T-cell (primary cell): ENCODE results near the gene HOXD12. TPM values are rescaled to one million over a fixed set of nuclear protein-coding genes. Genes with fewer than 3 reads are reported as not detected.

Experiments used
- ATAC-seq, 4 experiments: fragments of 200-7000 bp in 3 of 4; fragments of 150-1000 bp in 1 of 4; cut with Tn5 transposase; replicated peaks in 1 of 4; 1 replicate in 3 of 4; 2 replicates in 1 of 4; pipeline ENCODE4 v1.10.0; 2021; ENCODE audit warnings: moderate library complexity in 3 of 4, mild to moderate bottlenecking in 2 of 4, moderate number of reproducible peaks in 1 of 4
- CTCF ChIA-PET, 2 donors: fragments of 300-600 bp; sonication (Branson Sonifier 250); formaldehyde crosslinking; loops; one replicate each; lab custom pipeline; 2022; ENCODE audit warnings: antibody characterized with exemption in 2 of 2; lab: Charles Lee
- POLR2A ChIA-PET, 2 donors: fragments of 300-600 bp; sonication (Branson Sonifier 250); formaldehyde crosslinking; loops; one replicate each; lab custom pipeline; 2022; ENCODE audit warnings: antibody characterized with exemption in 2 of 2; lab: Charles Lee
- DNase-seq, 35 experiments: peaks; one replicate each; pipeline versions ENCODE4 v3.0.0 to v3.0.0-alpha.2; 2013 to 2023
- H3K27ac ChIP-seq: one replicate; pipeline ENCODE4 v1.5.1; 2013; ENCODE audit warnings: low read length
- H3K27me3 ChIP-seq, 2 experiments: replicated peaks in 1 of 2; 1 replicate in 1 of 2; 2 replicates in 1 of 2; pipeline versions ENCODE4 v1.6.1 to v1.7.0; 2013; ENCODE audit warnings: low read length in 1 of 2, mixed read lengths in 1 of 2; ENCODE audit not compliant: control insufficient read depth in 2 of 2, insufficient read depth in 2 of 2; ENCODE audit errors: extremely low read depth in 1 of 2
- H3K36me3 ChIP-seq, 2 donors: 1 replicate in 1 of 2; 2 replicates in 1 of 2; pipeline versions ENCODE4 v1.6.1 to v1.7.0; 2013; ENCODE audit warnings: low read length in 1 of 2; ENCODE audit not compliant: control insufficient read depth in 2 of 2, insufficient read depth in 1 of 2; ENCODE audit errors: extremely low read depth in 1 of 2
- H3K4me1 ChIP-seq, 2 experiments: 1 replicate in 1 of 2; 2 replicates in 1 of 2; pipeline versions ENCODE4 v1.6.1 to v1.7.0; 2013; ENCODE audit warnings: low read length in 2 of 2, mixed read lengths in 1 of 2; ENCODE audit not compliant: insufficient read depth in 2 of 2, control insufficient read depth in 1 of 2; ENCODE audit errors: extremely low read depth in 1 of 2
- H3K4me3 ChIP-seq, 2 donors: 1 replicate in 1 of 2; 2 replicates in 1 of 2; pipeline versions ENCODE4 v1.5.1 to v1.7.0; 2013; ENCODE audit warnings: mild to moderate bottlenecking in 2 of 2, low read length in 1 of 2, moderate library complexity in 1 of 2; ENCODE audit not compliant: control insufficient read depth in 1 of 2; ENCODE audit errors: extremely low read depth in 1 of 2
- H3K9me3 ChIP-seq: 2 replicates; pipeline ENCODE4 v1.7.0; 2013
- H3K27ac Mint-ChIP-seq, 2 donors: one replicate each; pipeline ENCODE4 v1.8.0; 2020 to 2021; ENCODE audit warnings: mild to moderate bottlenecking in 2 of 2, mixed read lengths in 2 of 2
- H3K27me3 Mint-ChIP-seq, 2 donors: one replicate each; pipeline ENCODE4 v1.8.0; 2021 to 2022; ENCODE audit warnings: mixed read lengths in 2 of 2
- H3K36me3 Mint-ChIP-seq: one replicate; pipeline ENCODE4 v1.8.0; 2021; ENCODE audit warnings: mixed read lengths
- H3K4me1 Mint-ChIP-seq, 3 donors: one replicate each; pipeline ENCODE4 v1.8.0; 2020 to 2022; ENCODE audit warnings: mixed read lengths in 3 of 3, mild to moderate bottlenecking in 1 of 3
- H3K4me3 Mint-ChIP-seq, 3 donors: one replicate each; pipeline ENCODE4 v1.8.0; 2020 to 2022; ENCODE audit warnings: mild to moderate bottlenecking in 3 of 3, mixed read lengths in 3 of 3, moderate library complexity in 3 of 3
- H3K9me3 Mint-ChIP-seq, 3 donors: one replicate each; pipeline ENCODE4 v1.8.0; 2020 to 2022; ENCODE audit warnings: mixed read lengths in 3 of 3
- WGBS: methylation state at CpG from one replicate; pipeline ENCODE4 v1.1.5; 2013; ENCODE audit warnings: missing lambda C conversion rate; ENCODE audit not compliant: insufficient coverage; 5-methylcytosine and 5-hydroxymethylcytosine counted together
- total RNA-seq, 35 experiments: library from RNA in 6 of 35; stranded (reverse) in 6 of 35; fragments of 120-200 nt in 1 of 35; gene quantifications; one replicate each; pipeline versions ENCODE4 v1.2.1 to v1.2.4 and lab custom pipeline; 2013 to 2026

Gene HOXD12
- total RNA-seq, 5 donors from 2014 or later (not counting 1 experiment from before 2014, with no cell fraction given) = not detected

- Histone ChIP-seq H3K27ac (no peak overlapping the region), H3K4me3 (no peak overlapping the region), H3K9me3 (no peaks in the 10 kb centered on the region), H3K36me3 (no peaks in the 10 kb centered on the region), H3K27me3 (peaks cover 21 to 72% of the 10 kb centered on the region in 2 experiments), H3K4me1 (peaks cover 4 to 13% of the 10 kb centered on the region in 2 experiments)
- CTCF ChIA-PET = interaction anchor here (0.6 to 1.8 kb wide), 5 partner anchors 10 to 1770 kb away, joined by 3 to 8 read pairs (median 6); no protein-coding TSS in a partner anchor
- peaks cover 15 to 18% (median 17%) of the 10 kb centered on the region in 3 donors for H3K4me1 Mint-ChIP-seq
- H3K4me3 Mint-ChIP-seq = no peak overlapping the region
- peaks cover 57 to 81% of the 10 kb centered on the region in 2 donors for H3K27me3 Mint-ChIP-seq
- DNase-seq = no peak
- POLR2A ChIA-PET = interaction anchor here in 1 of 2 donors (0.5 to 0.6 kb wide), 2 partner anchors 905 to 1749 kb away, joined by 3 to 4 read pairs; no protein-coding TSS in a partner anchor
- no peaks in the 10 kb centered on the region for H3K36me3 Mint-ChIP-seq
- no peak for ATAC-seq
- WGBS = 3% methylated on average over 12 of the region's 16 CpGs
- H3K27ac Mint-ChIP-seq = no peak overlapping the region
- H3K9me3 Mint-ChIP-seq = no peaks in the 10 kb centered on the region
Measured at GRCh38 chr2:176111309-176111663, 11.7 kb downstream of the HOXD12 start.

DNA sequence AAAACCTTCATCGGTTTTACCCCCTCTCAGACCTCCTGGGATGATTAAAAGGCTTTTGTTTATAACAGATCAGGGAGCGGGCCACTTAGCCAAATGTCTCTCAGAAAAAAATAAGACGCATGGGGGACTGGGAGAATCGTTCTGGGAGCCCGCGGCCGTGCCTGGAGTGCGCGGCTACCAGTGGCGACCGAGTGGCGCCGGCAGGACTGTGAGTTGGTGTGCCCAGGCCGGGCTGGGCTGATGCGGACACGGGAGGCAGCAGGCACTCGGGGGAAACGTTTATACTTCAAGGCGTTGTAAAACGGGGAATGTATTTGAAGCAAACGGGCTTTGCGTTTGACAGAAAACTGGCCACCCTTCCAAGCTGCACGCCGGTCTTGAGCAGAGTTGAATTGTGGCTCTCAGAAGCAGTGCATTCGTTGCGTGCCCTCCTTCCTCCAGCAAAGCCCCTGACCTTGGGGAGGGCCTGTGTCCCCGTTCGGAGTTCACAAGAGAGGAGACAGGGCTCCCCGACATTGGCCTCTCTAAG lies 12.3 kb downstream of the HOXD12 start:
- ATAC-seq (no peak), DNase-seq (no peak)
- ChIA-PET CTCF (interaction anchor here in 1 of 2 donors (1.8 kb wide), 1 partner anchor 1771 kb away, joined by 7 read pairs; no protein-coding TSS in a partner anchor), POLR2A (no interaction called here)
- 8% methylated on average over 26 of the region's 29 CpGs for WGBS
- H3K27ac Mint-ChIP-seq = no peak overlapping the region
- peaks cover 14 to 15% (median 14%) of the 10 kb centered on the region in 3 donors for H3K4me1 Mint-ChIP-seq
- Histone ChIP-seq H3K4me3 (no peak overlapping the region), H3K9me3 (no peaks in the 10 kb centered on the region), H3K27ac (no peak overlapping the region), H3K27me3 (peaks cover 26 to 73% of the 10 kb centered on the region in 2 experiments), H3K4me1 (peaks cover 0 to 8% of the 10 kb centered on the region in 2 experiments), H3K36me3 (no peaks in the 10 kb centered on the region)
- H3K36me3 Mint-ChIP-seq = no peaks in the 10 kb centered on the region
- H3K27me3 Mint-ChIP-seq = peaks cover 61 to 85% of the 10 kb centered on the region in 2 donors
- no peaks in the 10 kb centered on the region for H3K9me3 Mint-ChIP-seq
- H3K4me3 Mint-ChIP-seq = no peak overlapping the region

- DNase-seq (no peak), ATAC-seq (no peak)
- no peak overlapping the region for H3K27ac ChIP-seq
- H3K27ac Mint-ChIP-seq = no peak overlapping the region
- no peaks in the 10 kb centered on the region for H3K9me3 Mint-ChIP-seq
- no peak overlapping the region for H3K4me3 Mint-ChIP-seq
- ChIA-PET CTCF (interaction anchor here (0.6 to 0.7 kb wide), 4 partner anchors 15 to 539 kb away, joined by 3 to 7 read pairs (median 3); no protein-coding TSS in a partner anchor), POLR2A (no interaction called here)
- no peak overlapping the region for H3K4me3 ChIP-seq
- WGBS = 9% methylated on average over 31 of the region's 40 CpGs
- H3K27me3 Mint-ChIP-seq = peaks cover 66 to 87% of the 10 kb centered on the region in 2 donors
- H3K36me3 Mint-ChIP-seq = no peaks in the 10 kb centered on the region
- peaks cover 0 to 3% of the 10 kb centered on the region in 2 experiments for H3K4me1 ChIP-seq
- H3K27me3 ChIP-seq = peaks cover 28 to 75% of the 10 kb centered on the region in 2 experiments
- no peaks in the 10 kb centered on the region for H3K36me3 ChIP-seq
- H3K9me3 ChIP-seq = no peaks in the 10 kb centered on the region
- peaks cover 11 to 17% (median 12%) of the 10 kb centered on the region in 3 donors for H3K4me1 Mint-ChIP-seq
Measured at GRCh38 chr2:176112375-176113302, 13.0 kb downstream of the HOXD12 start.

GRCh38 chr2:176114120-176114929 lies 14.7 kb downstream of the HOXD12 start:
- ATAC-seq (no peak), DNase-seq (no peak)
- H3K9me3 ChIP-seq = no peaks in the 10 kb centered on the region
- peaks cover 7 to 15% (median 8%) of the 10 kb centered on the region in 3 donors for H3K4me1 Mint-ChIP-seq
- WGBS = 12% methylated on average over 16 of the region's 26 CpGs
- peaks cover 75 to 93% of the 10 kb centered on the region in 2 donors for H3K27me3 Mint-ChIP-seq
- no peak overlapping the region for H3K4me3 Mint-ChIP-seq
- H3K4me3 ChIP-seq = no peak overlapping the region
- H3K27me3 ChIP-seq = peaks cover 33 to 79% of the 10 kb centered on the region in 2 experiments
- ChIA-PET CTCF (no interaction called here), POLR2A (interaction anchor here (0.5 to 0.6 kb wide), 2 partner anchors 1357 to 1754 kb away, joined by 3 read pairs; no protein-coding TSS in a partner anchor)
- no peaks in the 10 kb centered on the region for H3K36me3 ChIP-seq
- no peak overlapping the region for H3K27ac Mint-ChIP-seq
- peaks cover 0 to 7% of the 10 kb centered on the region in 2 experiments for H3K4me1 ChIP-seq
- H3K27ac ChIP-seq = no peak overlapping the region
- peaks cover 3% of the 10 kb centered on the region for H3K36me3 Mint-ChIP-seq
- H3K9me3 Mint-ChIP-seq = peaks cover 2 to 3% (median 3%) of the 10 kb centered on the region in 3 donors

DNA sequence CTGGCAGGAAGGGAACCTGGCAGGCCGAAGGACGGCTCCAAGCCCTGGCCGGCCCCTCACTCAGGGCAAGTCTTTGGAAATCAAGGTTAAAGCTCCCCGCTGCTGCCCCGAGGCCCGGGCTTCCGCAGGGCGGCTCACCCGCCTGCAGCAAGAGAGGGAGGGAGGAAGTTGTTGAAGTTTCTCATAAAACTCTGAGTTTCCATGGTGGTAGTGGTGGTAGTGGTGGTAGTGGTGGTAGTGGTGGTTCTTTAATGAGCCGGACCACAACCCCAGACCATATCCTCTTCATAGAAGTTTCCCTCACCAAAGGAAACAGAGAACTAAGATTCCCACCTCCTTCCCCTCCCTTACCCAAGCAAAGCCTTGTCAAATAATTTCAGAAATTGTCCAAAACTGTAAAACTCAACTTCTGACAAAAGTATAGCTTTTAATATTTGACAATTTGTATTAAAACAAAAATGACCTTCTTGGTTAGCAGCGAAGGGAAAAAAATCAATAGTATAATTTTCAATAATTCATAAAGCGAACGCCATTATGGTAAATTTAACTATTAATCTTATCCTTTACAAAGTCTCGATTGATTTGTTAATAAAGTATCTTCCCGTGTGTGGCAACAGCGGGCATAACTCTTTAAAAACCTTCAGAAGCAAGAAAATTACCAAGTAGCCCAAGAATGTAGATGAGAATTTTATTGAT lies 15.5 kb downstream of the HOXD12 start:
- 5% methylated on average over 5 of the region's 16 CpGs for WGBS
- H3K27ac Mint-ChIP-seq = no peak overlapping the region

More for the DNA sequence above, 15.5 kb downstream of the HOXD12 start:
- H3K4me1 ChIP-seq = peaks cover 0 to 7% of the 10 kb centered on the region in 2 experiments
- no peak overlapping the region for H3K27ac ChIP-seq
- ChIA-PET POLR2A (no interaction called here), CTCF (no interaction called here)
- Mint-ChIP-seq H3K36me3 (peaks cover 3% of the 10 kb centered on the region), H3K4me1 (peaks cover 6 to 11% (median 6%) of the 10 kb centered on the region in 3 donors), H3K27me3 (peaks cover 75 to 93% of the 10 kb centered on the region in 2 donors), H3K4me3 (no peak overlapping the region), H3K9me3 (peaks cover 2 to 3% (median 3%) of the 10 kb centered on the region in 3 donors)
- no peak for ATAC-seq
- peaks cover 31 to 76% of the 10 kb centered on the region in 2 experiments for H3K27me3 ChIP-seq
- H3K9me3 ChIP-seq = no peaks in the 10 kb centered on the region
- no peak for DNase-seq
- H3K4me3 ChIP-seq = no peak overlapping the region
- no peaks in the 10 kb centered on the region for H3K36me3 ChIP-seq
